Measurements from ENCODE around the gene FBLN1.
"Not testable (repeated sequence)": the region's sequence is repeated elsewhere in the genome, so short reads cannot be mapped to it uniquely, and the experiment has no call there.

FBLN1 gene

GRCh38 chr22:45477366-45478107 lies 25.1 kb upstream of the FBLN1 start:
- DNase-seq (ENCODE audit: low read depth), result no peak

GRCh38 chr22:45478108-45478771 lies 24.4 kb upstream of the FBLN1 start:
- no peak for DNase-seq (ENCODE audit: low read depth)

DNA sequence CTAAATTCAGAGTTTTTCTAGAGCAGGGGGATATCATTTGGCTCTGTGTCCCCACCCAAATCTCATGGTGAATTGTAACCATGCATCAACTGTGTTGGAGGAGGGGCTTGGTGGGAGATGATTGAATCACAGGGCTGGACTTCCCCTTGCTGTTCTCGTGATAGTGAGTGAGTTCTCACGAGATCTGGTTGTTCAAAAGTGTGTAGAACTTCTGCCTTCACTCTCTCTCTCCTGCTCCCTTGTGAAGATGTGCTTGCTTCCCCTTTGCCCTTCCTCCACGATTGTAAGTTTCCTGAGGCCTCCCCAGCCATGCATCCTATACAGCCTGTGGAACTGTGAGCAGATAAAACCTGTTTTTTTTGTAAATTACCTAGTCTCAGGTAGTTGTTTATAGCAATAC lies 22.0 kb upstream of the FBLN1 start:
- DNase-seq (ENCODE audit: low read depth), result no peak

DNA sequence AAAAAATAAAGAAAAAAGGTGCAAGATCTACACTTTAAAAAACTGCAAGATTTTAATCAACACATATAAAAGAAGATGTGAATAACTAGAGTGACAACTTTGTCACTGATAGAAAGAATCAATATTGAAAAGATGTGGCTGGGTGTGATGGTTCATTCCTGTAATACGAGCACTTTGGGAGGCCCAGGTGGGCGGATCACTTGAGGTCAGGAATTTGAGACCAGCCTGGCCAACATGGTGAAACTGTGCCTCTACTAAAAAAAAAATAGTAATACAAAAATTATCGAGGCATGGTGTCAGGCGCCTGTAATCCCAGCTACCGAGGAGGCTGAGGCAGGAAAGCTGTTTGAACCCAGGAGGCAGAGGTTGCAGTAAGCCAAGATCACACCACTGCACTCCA lies 21.0 kb upstream of the FBLN1 start:
- DNase-seq (ENCODE audit: low read depth), result no peak

- DNase-seq (ENCODE audit: low read depth), result no peak
Observed at GRCh38 chr22:45482169-45482568, 20.5 kb upstream of the FBLN1 start.

GRCh38 chr22:45483319-45483718 lies 19.4 kb upstream of the FBLN1 start:
- no peak for DNase-seq (ENCODE audit: low read depth)

DNA sequence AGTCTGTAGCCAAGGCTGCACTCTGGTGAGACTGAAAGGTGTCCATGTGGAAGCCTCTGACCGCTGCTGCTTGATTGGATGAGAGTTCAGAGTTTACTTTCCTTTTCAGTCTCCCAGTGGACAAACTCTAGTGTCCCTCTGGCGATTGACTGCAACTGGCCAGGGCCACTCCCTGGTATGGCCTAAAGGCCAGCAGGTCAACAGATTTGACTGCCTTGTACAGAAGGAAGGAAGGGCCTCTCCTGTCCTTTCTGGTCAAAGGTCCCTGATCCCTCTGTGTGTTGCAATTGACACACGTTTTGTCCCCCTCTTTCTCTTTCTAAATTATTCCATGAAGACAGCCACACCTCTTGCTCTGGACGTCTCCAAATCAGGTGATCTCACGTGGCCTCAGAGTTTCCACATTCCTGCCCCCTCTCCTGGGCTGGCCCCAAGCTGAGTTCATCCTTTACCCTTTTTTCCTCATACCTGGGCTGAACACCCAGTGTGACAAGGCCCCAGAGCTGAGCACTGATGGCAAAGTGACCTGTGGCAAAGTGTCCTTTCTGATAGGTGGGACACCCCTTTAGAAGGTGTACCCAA lies 18.7 kb upstream of the FBLN1 start:
- no peak for DNase-seq (ENCODE audit: low read depth)

DNA sequence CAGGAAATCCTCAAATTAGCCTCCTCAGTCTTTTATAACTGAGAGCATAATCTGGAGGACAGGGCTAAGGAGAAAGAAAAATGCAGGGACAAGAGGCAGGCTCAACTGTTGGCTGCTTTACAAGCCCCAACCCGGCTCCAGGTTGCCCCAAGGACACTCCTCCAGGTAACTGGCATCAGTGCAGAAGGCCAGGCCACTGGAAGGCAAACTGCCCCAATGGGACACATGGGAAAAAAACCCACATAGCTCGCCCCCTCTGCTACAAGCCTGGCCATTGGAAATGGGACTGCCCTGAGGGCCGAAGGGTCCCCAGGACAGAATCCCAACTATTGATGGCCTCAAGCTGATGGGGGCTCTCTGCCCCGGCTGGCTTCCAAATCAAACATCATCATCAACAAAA lies 17.9 kb upstream of the FBLN1 start:
- DNase-seq (ENCODE audit: low read depth), result no peak

DNA sequence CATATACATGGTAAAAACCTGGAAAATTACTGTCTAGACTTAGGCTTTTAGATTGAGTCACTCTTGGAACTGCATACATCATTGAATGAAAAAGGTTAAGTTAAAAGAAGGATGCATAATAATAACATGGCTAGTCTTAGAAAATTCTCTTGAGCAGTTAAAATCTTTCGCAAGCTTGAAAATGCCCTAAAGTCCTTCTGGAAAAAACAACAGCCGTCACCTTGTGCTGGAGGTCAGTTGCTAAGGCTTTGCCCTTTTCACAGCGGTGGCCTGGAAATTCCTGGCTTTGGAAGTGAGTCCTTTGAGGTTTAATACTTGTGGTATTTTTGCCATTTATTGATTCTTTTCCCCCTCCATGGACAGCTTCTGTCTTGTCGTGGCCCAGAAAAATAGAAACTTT lies 17.4 kb upstream of the FBLN1 start:
- no peak for DNase-seq (ENCODE audit: low read depth)

DNA sequence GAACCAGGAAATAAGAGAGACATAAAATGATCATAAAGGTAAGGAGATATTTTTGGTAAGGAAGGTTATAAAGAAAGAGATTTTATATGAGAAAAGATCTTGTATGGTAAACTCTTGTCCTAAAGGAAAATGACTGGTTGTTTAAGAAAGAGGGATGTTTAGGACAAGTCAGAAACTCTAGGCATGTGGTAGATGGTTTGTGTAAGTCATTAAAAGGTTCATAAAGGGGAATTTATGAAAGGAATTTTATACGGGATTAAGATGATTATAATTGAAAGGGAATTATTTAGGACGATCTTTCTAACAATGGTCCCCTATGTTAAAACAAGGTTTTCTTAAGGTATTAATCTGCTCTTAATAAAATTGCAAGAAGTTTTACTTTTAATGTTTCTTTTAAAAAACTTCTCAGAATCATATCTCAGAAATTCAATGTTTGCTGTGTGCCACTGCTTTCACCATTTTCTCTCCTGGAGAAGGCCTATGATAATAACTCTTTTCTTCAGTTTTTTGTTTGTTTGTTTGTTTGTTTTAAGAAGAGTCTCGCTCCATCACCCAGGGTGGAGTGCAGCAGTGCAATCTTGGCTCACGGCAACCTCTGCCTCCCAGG lies 13.8 kb upstream of the FBLN1 start:
- DNase-seq (ENCODE audit: low read depth), result no peak

DNA sequence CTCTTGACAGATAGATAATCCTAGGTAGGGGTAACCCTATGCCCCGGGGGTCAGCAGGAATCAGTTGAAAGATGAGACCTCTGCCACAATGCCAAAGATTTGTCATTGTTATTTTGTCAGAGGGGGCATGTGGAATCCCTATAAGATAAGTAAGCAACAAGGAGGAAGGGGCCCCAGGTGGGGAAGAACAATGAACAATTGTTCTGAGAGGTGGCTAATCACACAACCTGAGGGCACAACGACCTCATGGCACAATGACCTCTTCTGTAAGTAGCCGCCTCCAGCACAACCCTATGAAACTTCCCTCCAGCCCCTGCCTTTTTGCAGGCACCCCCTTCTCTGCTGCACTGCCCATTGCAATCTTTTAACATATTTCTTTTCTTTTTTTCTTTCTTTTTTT lies 11.8 kb upstream of the FBLN1 start:
- DNase-seq (ENCODE audit: low read depth), result no peak

DNA sequence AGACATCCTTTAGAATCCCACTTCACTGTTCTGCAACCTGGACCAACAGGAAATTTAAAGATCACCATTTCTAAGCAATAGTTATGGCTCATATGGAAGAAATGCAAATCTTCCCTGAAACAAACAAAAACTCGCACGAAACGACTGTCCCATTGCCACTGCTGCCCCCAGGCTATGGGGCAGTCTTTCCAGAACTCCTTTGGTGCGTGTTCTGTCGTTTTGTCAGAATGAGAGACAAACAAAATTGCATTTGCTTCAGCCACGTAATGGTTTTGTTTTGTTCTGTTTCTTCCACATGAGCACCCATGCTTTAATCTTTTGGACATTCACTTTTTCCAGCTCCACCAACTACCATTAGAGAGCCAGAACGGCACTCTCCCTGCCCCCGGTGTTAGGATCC lies 10.8 kb upstream of the FBLN1 start:
- no peak for DNase-seq (ENCODE audit: low read depth)

GRCh38 chr22:45493286-45493771 lies 9.4 kb upstream of the FBLN1 start:
- DNase-seq (ENCODE audit: low read depth), result no peak

DNA sequence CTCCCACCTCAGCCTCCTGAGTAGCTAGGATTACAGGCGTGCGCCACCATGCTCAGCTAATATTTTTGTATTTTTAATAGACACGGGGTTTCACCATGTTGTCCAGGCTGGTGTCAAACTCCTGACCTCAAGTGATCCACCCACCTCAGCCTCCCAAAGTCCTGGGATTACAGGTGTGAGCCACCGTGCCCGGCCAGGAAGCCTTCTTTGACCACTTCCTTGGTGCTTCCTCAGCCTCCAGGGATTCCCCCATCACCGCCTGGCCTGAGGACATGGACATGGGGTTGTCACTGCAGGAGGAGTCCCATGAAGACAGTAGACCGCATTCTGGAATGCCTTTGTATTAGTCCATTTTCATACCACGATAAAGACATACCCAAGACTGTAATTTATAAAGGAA lies 8.4 kb upstream of the FBLN1 start:
- DNase-seq (ENCODE audit: low read depth), result not testable (repeated sequence)

DNA sequence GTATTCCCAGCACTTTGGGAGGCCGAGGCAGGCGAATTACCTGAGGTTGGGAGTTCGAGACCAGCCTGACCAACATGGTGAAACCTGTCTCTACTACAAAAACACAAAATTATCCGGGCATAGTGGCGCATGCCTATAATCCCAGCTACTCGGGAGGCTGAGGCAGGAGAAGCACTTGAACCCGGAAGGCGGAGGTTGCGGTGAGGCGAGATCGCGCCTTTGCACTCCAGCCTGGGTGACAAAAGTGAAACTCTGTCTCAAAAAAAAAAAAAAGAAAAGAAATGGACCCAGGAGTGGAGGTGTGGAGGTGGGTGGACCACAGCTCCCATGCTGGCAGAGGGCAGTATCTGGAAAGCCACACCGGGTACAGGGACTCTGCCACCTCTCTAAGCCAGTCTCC lies 7.1 kb upstream of the FBLN1 start:
- DNase-seq (ENCODE audit: low read depth), result not testable (repeated sequence)

DNA sequence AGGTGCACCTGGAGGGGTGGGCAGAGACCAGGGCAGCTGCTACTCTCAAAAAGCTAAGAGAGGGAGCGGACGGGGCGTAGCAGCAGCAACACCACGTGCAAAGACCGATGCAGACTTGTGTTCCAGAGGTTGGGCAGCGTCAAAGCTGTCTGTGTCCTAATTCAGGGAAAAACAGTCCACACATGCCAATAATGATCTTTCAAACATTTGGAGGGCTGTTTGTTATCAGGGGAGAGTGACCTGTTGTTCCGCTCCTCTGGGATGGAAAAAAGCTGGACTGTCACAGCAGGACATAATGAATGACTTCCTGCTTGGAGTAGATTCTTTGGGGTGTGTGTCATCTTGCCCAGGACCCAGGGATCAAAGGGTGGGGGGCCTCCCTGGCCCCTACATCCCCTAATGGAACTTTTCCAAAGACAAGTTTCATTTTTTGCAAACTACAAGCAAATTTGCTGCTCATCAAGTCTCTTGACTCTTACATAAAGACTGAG lies 6.2 kb upstream of the FBLN1 start:
- DNase-seq (ENCODE audit: low read depth), result no peak

DNA sequence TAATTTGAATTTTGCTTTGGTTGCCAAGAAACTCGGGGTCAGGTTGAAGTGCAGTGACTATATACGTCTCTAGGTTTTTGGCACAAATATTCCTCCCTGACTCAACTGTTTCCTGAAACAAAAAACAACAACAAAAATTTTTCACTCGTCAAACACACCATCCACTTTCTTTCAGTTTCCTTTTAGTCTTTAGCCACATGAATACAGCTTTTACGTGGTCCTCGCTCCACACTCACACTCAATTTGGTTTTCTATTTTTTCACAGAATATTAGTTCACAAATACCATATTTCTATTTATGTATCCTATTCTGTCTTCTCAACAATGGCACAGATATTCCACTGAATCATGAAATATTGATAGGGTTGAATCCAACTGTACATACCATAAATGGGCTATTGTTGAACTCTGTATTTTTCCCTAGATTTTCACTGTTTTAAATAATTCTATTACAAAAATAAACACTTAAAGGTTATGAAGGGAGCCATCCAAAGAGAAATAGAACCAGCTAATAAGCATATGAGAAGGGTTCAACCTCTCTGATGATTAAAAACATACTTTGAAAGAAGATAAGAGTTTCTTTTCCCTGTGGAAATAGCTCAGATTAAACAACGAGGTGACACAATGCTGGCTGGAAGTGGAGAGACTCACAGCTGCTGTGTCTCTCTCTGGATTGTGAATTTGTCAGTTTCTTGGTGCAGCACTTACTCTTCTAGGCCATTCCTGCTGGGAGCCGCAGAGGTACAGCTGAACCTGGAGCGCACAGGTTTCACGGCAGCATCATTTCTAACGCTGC lies 5.1 kb upstream of the FBLN1 start:
- no peak for DNase-seq (ENCODE audit: low read depth)

GRCh38 chr22:45499746-45500145 lies 2.9 kb upstream of the FBLN1 start:
- DNase-seq (ENCODE audit: low read depth), result no peak

DNA sequence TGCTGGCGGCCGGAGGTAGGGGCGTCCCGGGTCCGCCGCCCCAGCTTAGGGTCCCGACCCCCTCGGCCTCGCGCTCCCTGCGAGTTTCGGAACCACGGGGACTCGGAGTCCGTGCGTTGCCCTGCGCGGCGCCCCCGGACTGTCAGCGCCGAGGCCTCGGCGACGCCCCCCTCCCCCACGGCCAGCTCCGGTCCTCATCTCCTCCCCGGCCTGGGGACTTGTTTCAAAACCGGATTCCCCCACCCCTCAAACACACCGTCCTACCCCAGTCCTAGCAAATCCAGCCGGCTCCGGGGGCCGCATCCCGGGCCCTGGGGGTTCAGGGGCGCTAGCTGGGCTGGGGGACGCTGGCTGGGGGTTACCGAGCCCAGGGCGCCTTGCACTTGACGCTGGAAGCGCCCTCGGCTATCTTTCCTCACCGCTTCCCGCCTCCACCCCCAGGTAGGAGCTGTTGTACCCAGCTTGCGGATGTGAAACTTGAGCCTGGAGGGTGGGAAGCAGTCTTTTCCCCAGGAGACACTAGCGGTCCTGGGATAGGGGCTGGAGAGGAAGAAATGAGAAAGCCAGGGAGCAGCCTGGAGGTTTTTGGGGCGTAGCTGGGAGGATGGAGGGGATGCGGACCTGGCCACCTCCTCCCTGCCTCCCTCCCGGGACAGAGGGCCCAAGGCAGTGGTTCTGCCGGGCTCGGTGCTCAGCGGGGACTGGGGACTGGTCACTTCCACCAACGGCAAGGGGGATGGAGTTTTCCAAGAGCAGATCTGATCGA lies 550 bp downstream of the FBLN1 start:
- no peak for DNase-seq (ENCODE audit: low read depth)

DNA sequence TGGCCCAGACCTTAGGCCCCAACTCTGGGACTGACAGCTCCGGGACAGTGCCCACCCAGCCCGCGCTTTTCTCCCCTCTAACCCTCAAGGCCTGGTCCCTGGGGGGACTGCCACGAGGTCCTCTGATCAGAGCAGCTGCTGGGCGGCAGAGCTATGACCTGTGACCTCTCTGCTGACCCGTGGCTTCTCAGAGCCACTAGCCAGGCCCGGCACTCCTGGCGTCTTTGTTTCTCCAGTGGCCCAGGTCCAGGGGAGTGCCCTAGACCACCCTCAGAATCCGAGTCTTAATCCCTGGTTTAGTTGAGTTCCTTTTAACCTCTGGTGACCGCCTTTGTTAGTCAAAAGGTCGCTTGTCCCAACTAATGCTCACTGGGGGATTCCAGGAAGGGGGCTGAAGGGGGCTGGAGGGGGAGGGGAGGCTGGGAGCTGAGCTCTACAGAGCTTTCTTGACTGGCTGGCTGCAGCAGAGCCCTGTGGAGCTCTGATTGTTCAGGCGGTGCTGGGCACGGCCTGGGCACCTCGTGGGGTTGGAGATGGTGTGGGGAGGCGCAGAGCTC lies 1.2 kb downstream of the FBLN1 start:
- DNase-seq (ENCODE audit: low read depth), result no peak

Data from activated gamma-delta T cell treated with anti-CD3 and anti-CD28 coated beads, Interleukin-2, amount 50 U/mL, for 16 hours (primary cell).